NCI-H524 (cell line): ENCODE results near the gene NCKAP5L.
"Not testable (repeated sequence)": the region's sequence is repeated elsewhere in the genome, so short reads cannot be mapped to it uniquely, and the experiment has no call there.

Source experiments
- DNase-seq, 2 experiments: peaks; one replicate each; lab custom pipeline; 2025; lab: John Stamatoyannopoulos, UW

NCKAP5L gene

DNA sequence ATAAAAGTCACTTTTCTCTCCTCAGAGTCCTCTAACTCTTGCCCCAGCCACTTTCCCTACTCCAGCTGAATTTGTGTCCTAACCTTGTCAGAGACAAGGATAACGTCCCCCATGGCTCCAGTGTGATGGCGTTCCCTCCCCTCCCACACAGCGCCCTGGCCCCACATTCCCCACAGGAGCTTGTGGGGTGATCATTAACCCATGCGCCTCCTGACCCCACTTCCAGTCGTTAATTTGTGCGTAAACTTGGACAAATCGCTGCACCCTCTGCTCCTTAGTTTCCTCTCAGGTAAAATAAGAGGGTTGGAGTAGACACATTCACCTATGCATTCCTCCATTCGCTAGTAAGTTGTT lies 37.5 kb upstream of the NCKAP5L start:
- DNase-seq, result no peak

DNA sequence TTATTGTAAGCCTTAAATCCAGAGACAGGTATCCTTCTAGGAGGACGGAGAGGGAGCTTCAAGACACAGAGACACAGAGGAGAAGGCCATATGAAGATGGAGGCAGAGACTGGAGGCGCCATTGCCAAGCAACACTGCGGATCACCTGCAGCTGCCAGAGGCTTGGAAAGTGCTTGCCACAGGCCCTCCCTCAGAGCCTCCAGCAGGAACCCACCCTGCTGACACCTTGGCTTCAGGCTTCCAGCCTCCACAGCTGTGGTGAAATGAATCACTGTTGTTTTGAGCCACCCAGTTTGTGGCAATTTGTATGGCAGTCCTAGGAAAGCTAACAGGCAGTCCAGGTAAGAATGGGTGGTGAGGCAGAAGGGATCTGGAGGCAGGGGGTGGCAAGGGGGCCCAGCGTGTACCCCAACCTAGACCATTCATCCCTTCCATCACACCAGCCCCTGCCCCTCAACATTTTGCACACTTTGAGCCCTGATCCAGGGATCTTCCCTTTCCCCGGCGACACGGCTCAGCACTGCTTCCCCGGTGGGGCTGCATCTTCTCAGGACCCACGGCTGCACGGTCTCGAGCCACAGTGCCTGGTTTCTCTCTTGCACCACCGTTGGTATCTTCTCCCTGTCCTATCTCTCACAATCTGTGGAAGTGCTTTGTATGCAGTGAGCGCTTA lies 37.0 kb upstream of the NCKAP5L start:
- no peak for DNase-seq

DNA sequence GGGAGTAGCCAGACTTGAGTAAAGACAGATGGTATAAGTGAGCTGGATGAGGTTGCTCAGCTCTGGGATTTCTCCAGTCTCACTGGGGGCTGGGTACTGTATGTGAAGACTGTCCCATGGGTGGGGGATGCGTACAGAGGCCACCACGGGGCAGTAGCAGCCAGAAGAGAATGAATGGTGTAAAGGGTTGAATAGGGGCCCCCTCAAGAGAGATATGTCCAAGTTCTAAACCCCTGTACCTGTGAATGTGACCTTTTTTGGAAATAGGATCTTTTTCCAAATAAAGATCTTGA lies 36.5 kb upstream of the NCKAP5L start:
- DNase-seq, result peak; percentile 63 to 84

DNA sequence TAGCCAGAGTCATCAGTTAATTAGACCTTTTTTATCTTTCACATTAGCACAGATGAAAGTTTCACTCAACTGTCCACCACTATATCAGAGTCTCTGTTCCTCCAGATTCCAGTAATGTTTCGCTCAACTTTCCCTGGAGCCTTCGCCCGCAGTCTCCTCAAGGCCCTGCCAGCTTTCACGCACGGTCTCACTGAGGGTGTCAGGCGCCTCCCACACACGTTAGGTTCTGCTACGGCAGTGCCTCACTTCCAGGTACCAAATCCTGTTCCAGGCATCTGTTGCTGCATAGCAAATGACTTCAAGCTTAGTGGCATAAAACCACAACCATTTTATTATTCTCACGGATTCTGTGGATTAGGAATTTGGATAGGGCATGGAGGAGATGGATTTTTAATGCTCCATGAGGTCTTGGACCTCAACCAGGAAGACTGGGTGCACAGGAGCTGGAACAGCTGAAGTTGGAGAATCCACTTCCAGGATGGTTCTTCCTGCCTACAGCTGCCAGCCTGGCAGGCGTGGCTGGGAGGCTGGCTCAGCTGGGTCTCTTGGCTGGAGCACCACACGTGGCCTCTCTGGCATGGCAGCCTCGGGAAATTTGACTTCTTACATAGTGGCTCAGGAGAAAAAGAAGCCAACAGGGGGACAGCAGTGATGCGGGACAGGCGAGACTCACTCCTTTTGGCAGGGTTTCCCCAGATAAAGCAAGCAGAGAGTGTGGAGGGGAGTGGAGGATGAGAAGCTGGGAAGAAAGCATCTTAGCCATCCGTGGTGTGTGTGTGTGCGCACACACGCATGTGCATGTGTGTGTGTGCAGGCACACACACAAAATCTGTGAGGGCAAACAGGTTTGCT lies 36.0 kb upstream of the NCKAP5L start:
- DNase-seq, result peak; percentile 52 to 77

DNA sequence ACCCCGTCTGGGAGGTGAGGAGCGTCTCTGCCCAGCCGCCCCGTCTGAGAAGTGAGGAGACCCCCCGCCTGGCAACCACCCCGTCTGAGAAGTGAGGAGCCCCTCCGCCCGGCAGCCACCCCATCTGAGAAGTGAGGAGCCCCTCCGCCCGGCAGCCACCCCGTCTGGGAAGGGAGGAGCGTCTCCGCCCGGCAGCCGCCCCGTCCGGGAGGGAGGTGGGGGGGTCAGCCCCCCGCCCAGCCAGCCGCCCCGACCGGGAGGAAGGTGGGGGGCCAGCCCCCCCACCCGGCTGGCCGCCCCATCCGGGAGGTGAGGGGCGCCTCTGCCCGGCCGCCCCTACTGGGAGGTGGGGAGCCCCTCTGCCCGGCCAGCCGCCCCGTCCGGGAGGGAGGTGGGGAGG lies 32.7 kb upstream of the NCKAP5L start:
- not testable (repeated sequence) for DNase-seq

DNA sequence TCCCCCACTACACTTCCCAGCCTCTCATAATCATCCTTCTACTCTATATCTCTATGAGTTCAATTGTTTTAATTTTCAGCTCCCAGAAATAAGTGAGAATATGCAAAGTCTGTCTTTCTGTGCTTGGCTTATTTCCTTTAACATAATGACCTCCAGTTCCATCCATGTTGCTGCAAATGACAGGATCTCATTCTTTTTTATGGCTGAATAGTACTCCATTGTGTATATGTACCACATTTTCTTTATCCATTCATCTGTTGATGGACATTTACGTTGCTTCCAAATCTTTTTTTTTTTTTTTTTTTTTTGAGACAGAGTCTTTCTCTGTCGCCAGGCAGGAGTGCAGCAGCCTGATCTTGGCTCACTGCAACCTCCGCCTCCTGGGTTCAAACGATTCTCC lies 27.7 kb upstream of the NCKAP5L start:
- DNase-seq, result not testable (repeated sequence)

DNA sequence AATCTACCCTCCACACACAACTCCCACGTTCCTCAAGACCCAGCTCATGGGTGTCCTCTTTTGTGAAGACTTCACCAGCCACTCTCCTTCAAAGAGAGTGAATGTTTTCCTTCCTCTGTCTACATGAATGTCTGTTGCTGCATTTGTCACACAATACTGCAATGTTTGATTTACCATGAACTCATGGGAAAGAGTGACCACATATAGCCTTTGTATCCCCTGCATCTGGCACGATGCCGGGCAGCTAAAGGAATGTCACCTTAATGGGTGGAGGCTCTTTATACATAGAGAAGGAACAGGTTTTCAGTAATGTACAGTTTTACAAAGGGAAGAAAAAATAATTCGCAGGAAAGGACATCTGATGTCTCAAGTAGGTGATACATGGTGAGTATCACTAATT lies 26.8 kb upstream of the NCKAP5L start:
- DNase-seq, result no peak

DNA sequence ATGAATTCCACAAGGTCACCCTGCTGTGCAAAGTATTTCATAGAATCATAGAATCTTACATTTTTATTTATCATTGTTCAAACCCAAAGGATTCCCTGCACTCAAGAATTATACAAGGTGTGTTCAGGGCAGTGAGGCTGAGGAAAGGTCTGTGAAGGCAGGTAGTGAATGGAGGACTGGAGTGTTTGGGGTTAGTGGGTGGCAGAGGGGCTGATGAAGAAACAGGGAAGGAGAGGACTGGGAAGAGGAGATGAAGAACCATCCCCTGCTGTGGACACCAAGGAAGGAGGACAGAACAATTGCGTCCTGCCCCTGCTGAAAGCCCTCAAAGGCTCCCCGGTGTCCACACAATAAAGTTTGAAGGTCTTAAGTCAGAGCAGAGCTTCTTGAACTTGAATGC lies 25.5 kb upstream of the NCKAP5L start:
- no peak for DNase-seq

DNA sequence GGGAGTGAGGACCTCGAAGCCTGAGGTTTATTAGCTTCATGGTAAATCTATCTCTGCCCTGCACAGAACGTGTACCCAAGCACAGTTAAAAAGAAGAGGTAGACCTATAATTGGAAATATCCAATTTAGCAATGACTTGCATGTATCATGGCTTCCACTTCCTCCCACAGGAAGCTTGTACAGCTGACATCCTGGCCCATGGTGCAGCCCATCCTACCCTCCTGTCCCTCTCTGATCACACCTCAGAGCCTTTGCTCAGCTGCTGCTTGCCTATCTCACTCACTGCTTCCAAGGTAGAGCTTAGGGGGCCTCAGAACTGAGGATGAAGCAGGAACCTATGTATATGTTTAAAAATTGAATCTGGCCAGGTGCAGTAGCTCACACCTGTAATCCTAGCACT lies 18.9 kb upstream of the NCKAP5L start:
- no peak for DNase-seq

DNA sequence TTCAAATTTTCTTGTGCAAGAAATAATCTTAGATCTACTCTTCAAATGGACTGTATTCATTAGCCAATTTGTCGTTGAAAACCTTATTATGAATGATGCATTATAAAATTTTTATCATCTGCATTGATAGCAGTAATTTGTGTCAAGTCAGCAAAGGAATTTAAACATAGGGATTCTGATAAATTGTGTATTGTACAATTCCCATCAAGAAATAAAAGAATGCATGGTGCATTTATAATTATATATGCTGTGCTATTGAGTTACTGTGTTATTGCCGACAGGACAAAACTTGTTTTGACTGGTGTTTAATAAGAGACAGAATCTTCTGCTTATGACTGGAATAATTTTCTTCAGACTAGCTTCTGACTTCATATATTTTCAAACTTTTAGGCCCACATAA lies 17.8 kb upstream of the NCKAP5L start:
- no peak for DNase-seq

DNA sequence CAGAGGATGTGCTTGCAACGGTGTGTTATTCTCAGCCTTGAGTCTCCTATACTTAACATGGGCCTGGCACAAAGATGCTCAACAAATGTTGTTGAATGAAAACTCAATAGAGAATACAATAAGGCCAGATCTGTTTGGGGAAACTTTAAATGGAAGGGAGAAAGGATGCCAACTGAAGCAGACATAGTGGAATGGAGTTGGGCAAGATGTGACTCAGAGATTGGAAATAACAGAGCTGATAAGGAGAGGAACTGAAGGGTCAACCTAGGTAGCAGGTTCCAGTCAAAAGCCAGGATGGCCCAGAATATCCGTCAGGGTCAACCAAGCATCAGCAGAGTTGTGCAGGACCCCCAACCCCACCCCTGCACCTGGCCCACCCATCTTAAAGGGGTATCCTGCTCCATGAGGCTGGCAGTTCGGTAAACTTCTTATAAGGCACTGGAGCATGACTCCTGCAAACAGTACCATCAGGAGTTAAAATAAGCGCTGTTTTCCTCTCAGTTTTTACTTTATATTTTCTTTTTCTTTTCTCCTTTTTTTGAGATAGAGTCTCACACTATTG lies 15.7 kb upstream of the NCKAP5L start:
- no peak for DNase-seq

DNA sequence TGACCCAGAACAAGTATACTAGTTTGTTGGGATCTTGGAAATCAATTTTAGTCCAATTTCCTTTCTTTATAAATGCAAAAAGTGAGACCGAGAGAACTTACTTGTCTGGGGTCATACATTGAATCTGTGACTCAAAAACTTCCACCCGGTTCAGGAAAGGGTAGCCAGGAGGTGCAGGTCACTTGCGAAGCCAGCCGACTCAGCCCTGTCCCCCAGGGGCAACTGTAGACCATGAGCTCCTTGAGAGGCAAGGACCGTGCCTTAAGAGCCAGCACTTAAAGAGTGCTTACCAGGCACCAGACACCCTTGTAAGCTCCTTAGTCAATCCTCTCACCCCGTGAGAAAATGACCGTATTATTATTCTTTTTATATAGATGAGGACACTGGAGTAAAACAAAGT lies 15.2 kb upstream of the NCKAP5L start:
- peak in 1 of 2 experiments; percentile 31 for DNase-seq

DNA sequence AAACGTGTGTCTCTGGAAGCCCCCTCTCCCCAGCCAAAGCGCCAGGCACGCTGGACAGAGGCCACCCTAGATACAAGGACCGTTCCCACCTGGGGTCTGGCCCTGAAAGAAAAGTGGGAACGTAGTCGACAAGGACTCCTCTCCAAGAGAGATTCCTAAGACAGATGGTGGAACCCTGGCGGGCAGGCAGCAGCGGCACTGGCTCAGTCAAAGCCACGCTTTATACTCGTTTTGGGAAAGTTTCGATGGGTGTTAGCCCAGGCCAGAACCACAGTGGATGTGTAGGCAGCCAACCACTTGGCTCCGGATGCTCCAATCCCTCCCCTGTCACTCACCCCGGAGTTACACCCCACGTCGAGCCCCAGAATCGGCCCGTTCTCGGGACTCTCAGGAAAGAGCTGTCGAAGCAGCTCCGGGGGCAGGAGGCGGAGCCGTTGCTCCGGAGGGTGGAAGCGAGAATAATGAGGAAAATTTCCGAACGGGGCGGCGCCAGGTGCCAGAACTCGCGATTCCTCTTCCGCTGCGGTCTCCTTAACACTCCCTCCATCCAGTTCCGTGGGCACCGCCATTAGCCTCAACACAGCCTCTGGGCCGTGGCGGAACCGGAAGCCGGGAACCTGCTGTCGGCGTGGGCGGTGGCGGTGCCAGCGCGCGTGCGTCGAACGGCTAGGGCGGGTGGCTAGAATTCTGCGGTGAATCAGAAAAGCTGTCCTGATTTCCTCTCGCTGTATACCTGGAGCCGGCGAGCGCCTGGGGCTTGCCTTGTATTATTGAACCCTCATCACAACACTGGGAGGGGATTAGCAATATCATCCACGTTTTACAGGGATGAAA lies 14.5 kb upstream of the NCKAP5L start, which contains the start of gene BCDIN3D:
Gene BCDIN3D, minus strand, starts transcription at position 588 of the 834 bp plus-strand sequence. Its CDS starts 19 bp downstream, at position 569.
- DNase-seq, result peak; percentile 64 to 85

DNA sequence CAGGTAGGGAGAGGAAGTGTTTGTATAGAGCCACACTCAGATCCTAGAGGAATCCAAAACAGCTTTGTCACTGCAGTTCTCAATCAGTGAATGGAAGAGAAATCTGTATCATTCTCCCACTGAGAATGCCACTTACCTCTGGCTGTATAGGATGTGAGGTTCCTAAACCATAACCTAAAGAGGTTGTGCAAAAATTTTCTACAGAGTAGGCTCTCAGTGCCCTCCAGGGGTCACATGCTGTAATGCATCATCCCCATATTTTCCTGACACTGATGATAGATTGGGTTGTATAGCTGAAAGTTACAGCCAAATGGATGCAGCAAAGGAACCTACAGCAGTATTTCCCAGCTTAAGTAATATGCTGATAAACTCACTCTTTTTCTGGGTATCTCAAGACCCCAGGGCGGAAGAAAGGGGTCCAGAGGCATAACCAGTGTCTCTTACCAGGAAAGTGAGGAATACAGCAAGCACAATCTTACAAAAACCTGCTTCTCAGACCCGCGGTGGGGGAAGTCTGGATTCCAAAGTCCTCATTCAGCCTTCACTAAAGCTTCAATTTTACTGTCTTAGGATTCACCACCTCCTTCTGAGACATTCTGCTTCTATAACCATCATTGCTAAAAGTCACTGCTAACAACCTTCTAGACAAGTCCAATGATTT lies 10.9 kb upstream of the NCKAP5L start:
- DNase-seq, result peak in 1 of 2 experiments; percentile 60

DNA sequence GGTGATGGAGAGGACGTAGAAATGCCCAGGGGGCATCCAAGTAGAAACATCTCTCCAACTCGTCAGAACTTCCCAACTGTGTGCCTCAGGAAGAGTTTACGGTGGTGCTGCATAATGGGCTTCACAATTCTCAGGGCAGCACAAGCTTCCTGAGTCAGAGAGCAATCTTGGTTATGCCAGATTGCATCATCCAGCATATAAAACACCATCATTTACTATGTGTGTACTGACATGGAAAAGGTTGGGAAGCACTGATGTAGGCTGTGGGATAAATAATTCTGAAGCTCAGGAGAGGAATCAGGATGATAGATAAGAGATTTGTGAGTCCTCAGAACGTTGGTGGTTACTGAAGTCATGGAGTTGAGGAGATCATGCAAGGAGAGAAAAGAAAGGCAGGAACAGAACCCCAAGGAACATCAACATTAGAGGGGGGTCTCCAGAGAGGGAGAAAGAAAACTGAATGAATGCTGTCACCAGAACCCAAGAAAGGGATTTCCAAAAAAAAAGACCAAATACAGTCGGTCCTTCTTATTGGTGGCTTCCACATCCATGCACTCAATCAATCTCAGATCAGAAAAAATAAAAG lies 4.7 kb upstream of the NCKAP5L start:
- DNase-seq, result no peak

DNA sequence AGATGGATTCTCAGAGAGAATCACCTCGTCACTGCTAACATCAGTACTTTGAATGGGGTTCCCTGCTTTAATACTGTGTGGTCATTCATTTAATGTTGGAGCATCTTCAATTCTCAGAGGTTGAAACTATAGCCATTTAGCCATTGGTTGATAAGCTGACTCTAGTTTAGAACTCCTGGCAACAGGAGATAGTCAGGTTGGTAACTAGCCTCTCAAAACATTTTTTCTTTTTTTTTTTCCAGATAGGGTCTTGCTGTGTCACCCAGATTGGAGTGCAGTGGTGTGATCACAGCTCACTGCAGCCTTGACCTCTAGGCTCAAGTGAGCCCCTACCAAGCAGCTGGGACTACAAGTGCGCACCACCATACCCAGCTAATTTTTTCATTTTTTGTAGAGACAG lies 3.5 kb upstream of the NCKAP5L start:
- DNase-seq, result no peak

DNA sequence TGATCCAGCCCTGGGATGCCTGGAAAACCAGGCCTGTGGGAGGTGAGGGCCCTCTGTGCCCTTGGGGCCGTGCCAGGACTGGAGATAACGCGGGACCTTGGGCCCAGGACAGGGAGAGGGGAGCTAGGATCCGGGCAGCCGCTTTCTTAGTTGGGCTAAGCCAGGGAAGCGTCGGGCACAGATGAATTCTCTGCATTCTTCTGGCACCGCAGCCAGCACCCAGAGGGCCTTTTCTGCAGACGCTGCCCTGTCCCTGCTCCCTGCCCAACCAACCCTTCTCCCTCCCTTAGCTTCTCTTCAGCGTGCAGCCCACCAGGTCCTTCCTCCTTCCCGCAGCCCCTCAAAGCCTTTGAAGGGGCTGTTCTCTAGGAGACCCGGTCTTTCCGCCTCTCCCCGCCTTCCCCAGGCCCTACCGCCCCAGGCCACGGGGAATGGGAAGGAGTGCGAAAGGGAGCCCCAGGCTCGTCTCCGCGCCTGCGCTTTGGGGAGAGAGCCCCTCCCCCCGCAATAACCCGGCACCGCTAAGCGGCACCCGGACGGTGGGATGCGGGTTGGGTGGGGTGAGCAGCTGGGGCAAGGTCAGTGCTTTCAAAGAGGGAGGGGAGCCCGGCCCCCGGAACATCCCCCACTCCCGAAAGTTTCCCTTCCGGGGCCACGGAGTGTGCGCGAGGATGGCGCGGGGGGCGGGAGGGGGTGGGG lies 663 bp downstream of the NCKAP5L start:
- peak; percentile 74 to 83 for DNase-seq

DNA sequence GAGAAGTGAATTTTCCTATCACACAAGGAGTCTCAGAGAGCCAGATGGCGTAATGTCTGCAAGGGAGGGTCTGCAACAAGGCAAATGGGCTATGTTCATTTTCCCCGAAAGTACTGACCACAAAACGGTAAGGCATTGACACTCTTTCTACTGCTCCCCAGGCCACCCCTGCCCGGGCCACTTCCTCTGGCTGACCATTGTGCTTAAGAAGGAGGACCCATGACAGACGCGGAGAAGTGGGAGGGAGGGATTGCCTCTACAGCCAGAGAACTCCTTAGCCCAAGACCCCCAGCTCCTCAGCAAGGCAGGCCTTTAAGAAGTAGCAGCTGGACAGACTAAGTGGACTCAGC lies 1.2 kb downstream of the NCKAP5L start:
- DNase-seq, result peak in 1 of 2 experiments; percentile 8

DNA sequence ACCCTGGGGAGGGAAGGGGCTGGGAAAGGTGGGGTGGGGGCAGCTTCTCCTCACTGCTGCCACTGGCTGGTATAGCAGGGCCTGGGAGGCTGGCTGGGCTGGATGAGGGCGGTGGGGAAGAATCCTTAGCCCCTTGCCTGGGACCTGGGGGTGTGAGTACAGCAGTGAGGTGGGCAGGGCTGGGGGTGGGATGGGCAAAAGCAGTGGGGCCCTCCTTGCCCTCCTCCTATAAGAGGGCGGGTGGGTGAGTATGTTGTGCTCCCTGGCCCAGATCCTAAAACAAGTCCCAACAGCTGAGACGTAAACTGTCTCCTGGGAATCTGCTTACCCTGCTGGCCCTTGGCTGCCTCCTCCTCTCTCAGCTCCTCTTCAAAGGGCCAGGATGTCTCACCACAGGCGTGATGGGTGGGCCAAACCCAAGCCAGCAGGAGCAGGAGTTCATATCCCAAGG lies 2.2 kb downstream of the NCKAP5L start:
- DNase-seq, result no peak

DNA sequence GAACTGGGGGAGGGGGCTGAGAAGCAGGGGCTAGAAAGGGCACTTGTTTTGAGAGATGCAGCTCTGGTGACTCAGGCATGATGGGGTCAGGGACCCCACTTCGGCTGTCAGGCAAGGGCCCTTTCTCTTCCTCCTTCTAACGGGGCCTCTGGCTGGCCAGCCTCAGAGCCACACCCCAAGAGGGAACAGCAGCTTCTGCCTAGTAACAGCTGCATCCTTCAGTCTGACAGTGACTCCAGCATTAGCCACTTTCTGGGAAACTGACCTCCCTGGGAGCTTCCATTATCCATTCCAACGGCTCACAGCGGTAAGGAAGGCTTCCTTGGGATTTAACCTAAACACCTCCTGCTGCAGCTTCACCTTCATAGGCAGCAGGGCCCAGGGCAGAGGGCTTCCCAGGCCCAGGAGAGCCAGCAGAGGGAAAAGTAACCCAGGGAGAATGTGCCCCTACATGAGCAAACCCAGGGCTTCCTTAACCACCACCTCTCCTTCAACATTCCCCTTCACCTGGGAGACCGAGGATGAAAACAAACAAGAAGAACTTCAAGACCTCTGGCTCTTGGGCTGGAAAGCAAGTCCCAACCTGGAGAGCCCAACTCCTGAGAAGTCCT lies 2.7 kb downstream of the NCKAP5L start:
- DNase-seq, result no peak
